H1 (cell line): ENCODE data around the gene FAM9C. TPM values are rescaled to one million over a fixed set of nuclear protein-coding genes. Genes with fewer than 3 reads are reported as not detected.

ENCODE experiments used
- CTCF ChIA-PET: fragments of 300-600 bp; sonication (Branson Sonifier 250); formaldehyde crosslinking; loops from one replicate; lab custom pipeline; 2021; ENCODE audit not compliant: partially characterized antibody; lab: Charles Lee
- POLR2A ChIA-PET: fragments of 300-600 bp; sonication (Branson Sonifier 250); formaldehyde crosslinking; loops from one replicate; lab custom pipeline; 2021; ENCODE audit warnings: inconsistent platforms; ENCODE audit not compliant: partially characterized antibody; lab: Charles Lee
- DNase-seq, 2 experiments: peaks; one replicate each; pipeline versions ENCODE4 v3.0.0 to v3.0.0-alpha.2; 2010 to 2022; ENCODE audit warnings: low spot score in 2 of 2, low read depth in 1 of 2, mixed read lengths in 1 of 2
- FAIRE-seq: peaks from 2 replicates; lab custom pipeline; 2011; peaks lifted over from hg19 to GRCh38; lab: Jason Lieb, UNC
- H2AFZ ChIP-seq: 2 replicates; pipeline ENCODE4 v1.8.1; 2012; ENCODE audit warnings: low read length, inconsistent platforms
- H2AK5ac ChIP-seq: 2 replicates; pipeline ENCODE4 v1.6.1; 2013; ENCODE audit warnings: low read depth, low read length
- H2BK120ac ChIP-seq: replicated peaks from 2 replicates; pipeline ENCODE3; 2013; ENCODE audit warnings: low read depth, low read length, inconsistent platforms
- H2BK12ac ChIP-seq: 2 replicates; pipeline ENCODE4 v1.6.1; 2013; ENCODE audit warnings: low read depth, low read length
- H2BK15ac ChIP-seq: 2 replicates; pipeline ENCODE4 v1.6.1; 2013; ENCODE audit warnings: low read length
- H2BK20ac ChIP-seq: 2 replicates; pipeline ENCODE4 v1.6.1; 2013; ENCODE audit warnings: low read length
- H2BK5ac ChIP-seq: 2 replicates; pipeline ENCODE4 v1.6.1; 2013; ENCODE audit warnings: low read depth, low read length
- H3K14ac ChIP-seq: 2 replicates; pipeline ENCODE4 v1.6.1; 2013; ENCODE audit warnings: inconsistent platforms; ENCODE audit not compliant: insufficient read length
- H3K18ac ChIP-seq: 2 replicates; pipeline ENCODE4 v1.6.1; 2013; ENCODE audit warnings: low read length; ENCODE audit errors: extremely low read depth
- H3K23ac ChIP-seq: 2 replicates; pipeline ENCODE4 v1.6.1; 2013; ENCODE audit warnings: inconsistent platforms; ENCODE audit not compliant: insufficient read length
- H3K23me2 ChIP-seq: 2 replicates; pipeline ENCODE4 v1.6.1; 2013; ENCODE audit warnings: low read depth, low read length
- H3K27ac ChIP-seq: 2 replicates; pipeline ENCODE4 v1.6.1; 2011; ENCODE audit warnings: low read depth, low read length, inconsistent platforms
- H3K27me3 ChIP-seq, 4 experiments: replicated peaks in 1 of 4; 1 replicate in 1 of 4; 2 replicates in 3 of 4; pipeline versions ENCODE4 v1.6.1 to v1.8.1; 2011 to 2013; ENCODE audit warnings: low read length in 3 of 4, mild to moderate bottlenecking in 3 of 4, inconsistent platforms in 2 of 4, mixed read lengths in 2 of 4, moderate library complexity in 1 of 4; ENCODE audit not compliant: control insufficient read depth in 3 of 4, insufficient read depth in 3 of 4; ENCODE audit errors: extremely low read depth in 1 of 4
- H3K36me3 ChIP-seq, 4 experiments: 2 replicates each; pipeline versions ENCODE4 v1.6.1 to v1.8.1; 2011 to 2013; ENCODE audit warnings: mild to moderate bottlenecking in 4 of 4, low read length in 3 of 4, moderate library complexity in 2 of 4, control low read depth in 1 of 4, inconsistent platforms in 1 of 4; ENCODE audit not compliant: insufficient read depth in 4 of 4, control insufficient read depth in 2 of 4
- H3K4ac ChIP-seq: replicated peaks from 2 replicates; pipeline ENCODE3; 2013; ENCODE audit warnings: low read length, low read depth, mixed read lengths, inconsistent platforms; ENCODE audit not compliant: insufficient read length
- H3K4me1 ChIP-seq, 4 experiments: replicated peaks in 1 of 4; 1 replicate in 1 of 4; 2 replicates in 3 of 4; pipeline versions ENCODE4 v1.6.1 to v1.8.1; 2011 to 2013; ENCODE audit warnings: low read length in 3 of 4, inconsistent platforms in 2 of 4, mixed read lengths in 1 of 4; ENCODE audit not compliant: insufficient read depth in 4 of 4, control insufficient read depth in 3 of 4
- H3K4me2 ChIP-seq, 2 experiments: 2 replicates each; pipeline versions ENCODE4 v1.6.1 to v1.8.1; 2011 to 2013; ENCODE audit warnings: low read depth in 2 of 2, low read length in 2 of 2, control low read depth in 1 of 2, inconsistent platforms in 1 of 2, mild to moderate bottlenecking in 1 of 2; ENCODE audit not compliant: insufficient read depth in 1 of 2
- H3K4me3 ChIP-seq, 4 experiments: fragments of 200-600, 300-600 bp in 1 of 4; sonication (generic), shearing (Covaris generic), sonication (Bioruptor Twin) in 1 of 4; 2 replicates each; pipeline versions ENCODE4 v1.5.1 to v1.8.1; 2011 to 2016; ENCODE audit warnings: low read length in 4 of 4, low read depth in 3 of 4, control low read depth in 2 of 4, inconsistent platforms in 2 of 4, mild to moderate bottlenecking in 2 of 4, mixed read lengths in 1 of 4, moderate library complexity in 1 of 4; ENCODE audit not compliant: insufficient read depth in 2 of 4; ENCODE audit errors: extremely low read depth in 1 of 4
- H3K56ac ChIP-seq: replicated peaks from 2 replicates; pipeline ENCODE3; 2013; ENCODE audit warnings: low read depth, mild to moderate bottlenecking, mixed read lengths, low read length, inconsistent platforms; ENCODE audit not compliant: insufficient read length
- H3K79me1 ChIP-seq: 2 replicates; pipeline ENCODE4 v1.6.1; 2013; ENCODE audit warnings: low read depth, low read length, control low read depth
- H3K79me2 ChIP-seq, 2 experiments: 2 replicates each; pipeline versions ENCODE4 v1.6.1 to v1.8.1; 2012 to 2013; ENCODE audit warnings: low read length in 2 of 2, mild to moderate bottlenecking in 2 of 2, inconsistent platforms in 1 of 2; ENCODE audit not compliant: insufficient read depth in 2 of 2, control insufficient read depth in 1 of 2
- H3K9ac ChIP-seq, 4 experiments: replicated peaks in 1 of 4; 1 replicate in 1 of 4; 2 replicates in 3 of 4; pipeline versions ENCODE4 v1.6.1 to v1.8.1; 2011 to 2013; ENCODE audit warnings: low read depth in 3 of 4, low read length in 3 of 4, control low read depth in 2 of 4, mild to moderate bottlenecking in 2 of 4, moderate library complexity in 2 of 4, inconsistent platforms in 1 of 4; ENCODE audit errors: extremely low read depth in 1 of 4
- H3K9me3 ChIP-seq, 2 experiments: 2 replicates each; pipeline versions ENCODE4 v1.6.1 to v1.8.1; 2012 to 2013; ENCODE audit warnings: mild to moderate bottlenecking in 2 of 2, moderate library complexity in 2 of 2, control low read depth in 1 of 2, inconsistent platforms in 1 of 2, low read depth in 1 of 2, low read length in 1 of 2, mixed read lengths in 1 of 2; ENCODE audit not compliant: insufficient read depth in 2 of 2
- H4K20me1 ChIP-seq, 2 experiments: replicated peaks in 1 of 2; 2 replicates each; pipeline versions ENCODE3 to v1.8.1; 2011 to 2013; ENCODE audit warnings: inconsistent platforms in 2 of 2, low read length in 2 of 2, mild to moderate bottlenecking in 1 of 2; ENCODE audit not compliant: insufficient read depth in 2 of 2, control insufficient read depth in 1 of 2
- H4K5ac ChIP-seq: 2 replicates; pipeline ENCODE4 v1.6.1; 2013; ENCODE audit warnings: low read length, low read depth, mixed read lengths, inconsistent platforms; ENCODE audit not compliant: insufficient read length
- H4K8ac ChIP-seq: 2 replicates; pipeline ENCODE4 v1.8.0; 2013; ENCODE audit warnings: mild to moderate bottlenecking, moderate library complexity, low read length, inconsistent platforms; ENCODE audit not compliant: insufficient read depth; ENCODE audit errors: extremely low read depth
- H4K91ac ChIP-seq: replicated peaks from 2 replicates; pipeline ENCODE3; 2013; ENCODE audit warnings: low read length, mixed read lengths, inconsistent platforms; ENCODE audit not compliant: insufficient read length
- BRCA1 ChIP-seq: IDR thresholded peaks from 2 replicates; pipeline ENCODE4 v1.6.1; 2012; ENCODE audit warnings: low read depth, low read length, improper control_type of control experiment
- EGR1 ChIP-seq: IDR thresholded peaks from 2 replicates; pipeline ENCODE4 v1.6.1; 2011; ENCODE audit warnings: low read depth, low read length, borderline replicate concordance
- FOSL1 ChIP-seq: IDR thresholded peaks from 2 replicates; pipeline ENCODE4 v1.6.1; 2011; ENCODE audit warnings: mild to moderate bottlenecking, low read depth, low read length, moderate library complexity; ENCODE audit not compliant: insufficient read depth
- NANOG ChIP-seq: IDR thresholded peaks from 2 replicates; pipeline ENCODE4 v1.6.1; 2011; ENCODE audit warnings: low read length, low read depth, mild to moderate bottlenecking, inconsistent platforms; ENCODE audit not compliant: insufficient read depth, poor library complexity, severe bottlenecking
- POLR2AphosphoS5 ChIP-seq: IDR thresholded peaks from 2 replicates; pipeline ENCODE4 v1.6.1; 2011; ENCODE audit warnings: low read depth, low read length
- SIRT6 ChIP-seq: IDR thresholded peaks from one replicate; pipeline ENCODE4 v1.7.1; 2012; ENCODE audit warnings: low read length, inconsistent platforms
- SIX5 ChIP-seq: IDR thresholded peaks from 2 replicates; pipeline ENCODE4 v1.6.1; 2011; ENCODE audit warnings: mild to moderate bottlenecking, low read depth, low read length
- SP1 ChIP-seq: IDR thresholded peaks from 2 replicates; pipeline ENCODE4 v1.6.1; 2011; ENCODE audit warnings: low read depth, low read length
- TAF1 ChIP-seq: IDR thresholded peaks from 2 replicates; pipeline ENCODE4 v1.6.1; 2011; ENCODE audit warnings: mild to moderate bottlenecking, low read depth, low read length
- WGBS, 2 experiments: shearing (Covaris generic) in 1 of 2; methylation state at CpG; one replicate each; pipeline versions ENCODE4 v1.1.6 to v1.1.7; 2013 to 2015; ENCODE audit warnings: low lambda C conversion rate in 2 of 2, mixed read lengths in 2 of 2, inconsistent platforms in 1 of 2, low coverage in 1 of 2, missing lambda C conversion rate in 1 of 2; ENCODE audit not compliant: insufficient replicate concordance in 2 of 2, insufficient coverage in 1 of 2, insufficient read length in 1 of 2; ENCODE audit errors: extremely low coverage in 1 of 2, missing lambda C conversion rate in 1 of 2; 5-methylcytosine and 5-hydroxymethylcytosine counted together
- polyA plus RNA-seq, 7 experiments: library from polyadenylated mRNA; depleted of rRNA in 3 of 7; stranded (reverse) in 5 of 7; unstranded in 2 of 7; fragments of >200 nt in 5 of 7; fragments of 200-250 nt in 2 of 7; gene quantifications; 1 replicate in 5 of 7; 2 replicates in 1 of 7; 4 replicates in 1 of 7; pipeline versions ENCODE4 v1.2.1 to v1.2.3, GENCODE V29; 2011 to 2013; ENCODE audit warnings: missing spikeins in 2 of 7, mixed read lengths in 2 of 7
- total RNA-seq: library from RNA; stranded (reverse); fragmentation: NEBNext Ultra II Directional; extraction: Animal tissue kit (Norgen Biotek cat#: 25700); gene quantifications from 2 replicates; pipeline ENCODE4 v1.2.1, GENCODE V29; 2021
- TF ChIP-seq, protein P1 (sequence below): IDR thresholded peaks from 2 replicates; pipeline ENCODE4 v1.6.1; 2012; ENCODE audit warnings: inconsistent platforms
- TF ChIP-seq, protein P2 (sequence below): IDR thresholded peaks from 2 replicates; pipeline ENCODE4 v1.6.1; 2011; ENCODE audit warnings: low read length, improper control_type of control experiment

FAM9C gene
- total and polyA plus RNA-seq, 2 of the 8 experiments (the other 6 are each of a cell fraction or from before 2014, with no cell fraction given): not detected

DNA sequence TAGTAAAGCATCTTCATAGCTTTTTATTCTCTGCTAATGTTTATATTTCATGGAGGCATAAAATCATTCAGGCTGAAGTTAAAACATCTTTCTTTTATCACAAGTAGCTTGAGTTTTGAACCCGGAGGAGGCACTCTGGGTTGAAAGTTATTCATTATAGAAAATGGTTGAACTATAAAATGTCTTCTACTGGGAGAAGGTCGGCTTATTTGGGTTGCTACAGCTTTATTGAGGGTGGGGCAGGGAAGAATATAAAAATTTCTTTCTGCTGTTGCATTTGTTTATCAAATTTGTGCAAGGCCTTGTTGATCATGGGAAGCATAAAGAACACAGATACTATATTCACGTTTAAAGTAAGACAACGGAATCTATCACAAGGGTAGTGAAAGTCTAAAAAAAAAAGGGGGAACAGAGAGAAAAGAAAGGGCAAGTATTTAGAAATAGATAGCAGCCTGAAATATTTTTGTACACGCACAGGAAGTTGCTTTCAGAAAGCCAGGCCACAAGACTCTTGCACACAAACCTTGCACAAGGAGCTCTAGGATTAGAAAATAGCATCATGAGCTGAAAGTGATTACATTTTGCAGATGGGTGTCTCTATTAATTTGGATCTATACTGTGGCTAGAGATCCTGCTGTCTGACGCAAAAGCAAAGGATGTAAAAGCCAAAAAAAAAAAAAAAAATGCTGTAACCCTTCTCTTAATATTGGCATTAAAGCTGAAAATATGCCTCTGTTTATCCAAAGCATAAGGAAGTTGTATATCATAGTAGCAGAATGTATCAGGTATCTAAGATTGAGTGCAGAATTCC is 37.2 kb upstream of the FAM9C start:
- no peak for FAIRE-seq
- no peak overlapping the region for H2BK15ac ChIP-seq

More for the DNA sequence above, 37.2 kb upstream of the FAM9C start:
- H3K4ac ChIP-seq: no peak overlapping the region
- H3K27me3 ChIP-seq: no peaks in the 10 kb centered on the region
- H3K9ac ChIP-seq: no peak overlapping the region
- no peak overlapping the region for H4K91ac ChIP-seq
- ChIA-PET POLR2A (no interaction called here), CTCF (interaction anchor here (0.7 kb wide), 1 partner anchor 167 kb away, joined by 3 read pairs; no protein-coding TSS in a partner anchor)
- H2AK5ac ChIP-seq: no peak overlapping the region
- H3K4me3 ChIP-seq: no peak overlapping the region
- no peak overlapping the region for H2BK120ac ChIP-seq
- no peak overlapping the region for H3K27ac ChIP-seq
- no peaks in the 10 kb centered on the region for H3K9me3 ChIP-seq
- H3K79me2 ChIP-seq: no peaks in the 10 kb centered on the region
- no peak overlapping the region for H3K23ac ChIP-seq
- H2BK20ac ChIP-seq: no peak overlapping the region
- no peaks in the 10 kb centered on the region for H3K79me1 ChIP-seq
- DNase-seq: no peak
- no peak overlapping the region for H4K5ac ChIP-seq
- no peak overlapping the region for H3K4me2 ChIP-seq
- no peak overlapping the region for H2AFZ ChIP-seq
- H3K4me1 ChIP-seq: no peaks in the 10 kb centered on the region
- no peak overlapping the region for H3K14ac ChIP-seq
- no peak overlapping the region for H3K56ac ChIP-seq
- no peak overlapping the region for H2BK12ac ChIP-seq
- H4K20me1 ChIP-seq: no peaks in the 10 kb centered on the region
- no peak overlapping the region for H2BK5ac ChIP-seq
- TF ChIP-seq SIX5 (no peak), TAF1 (no peak), SIRT6 (no peak), SP1 (no peak), EGR1 (no peak), BRCA1 (no peak), FOSL1 (no peak), NANOG (no peak), POLR2AphosphoS5 (no peak)
- TF ChIP-seq, protein P1, sequence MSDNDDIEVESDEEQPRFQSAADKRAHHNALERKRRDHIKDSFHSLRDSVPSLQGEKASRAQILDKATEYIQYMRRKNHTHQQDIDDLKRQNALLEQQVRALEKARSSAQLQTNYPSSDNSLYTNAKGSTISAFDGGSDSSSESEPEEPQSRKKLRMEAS: no peak
- TF ChIP-seq, protein P2, sequence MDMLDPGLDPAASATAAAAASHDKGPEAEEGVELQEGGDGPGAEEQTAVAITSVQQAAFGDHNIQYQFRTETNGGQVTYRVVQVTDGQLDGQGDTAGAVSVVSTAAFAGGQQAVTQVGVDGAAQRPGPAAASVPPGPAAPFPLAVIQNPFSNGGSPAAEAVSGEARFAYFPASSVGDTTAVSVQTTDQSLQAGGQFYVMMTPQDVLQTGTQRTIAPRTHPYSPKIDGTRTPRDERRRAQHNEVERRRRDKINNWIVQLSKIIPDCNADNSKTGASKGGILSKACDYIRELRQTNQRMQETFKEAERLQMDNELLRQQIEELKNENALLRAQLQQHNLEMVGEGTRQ: no peak
- no peaks in the 10 kb centered on the region for H3K36me3 ChIP-seq
- WGBS, 2 experiments: 85% methylated on average over 6 of the region's 6 CpGs; no CpG with 5 or more reads in 1 of the 2 experiments
- H4K8ac ChIP-seq: no peak overlapping the region
- no peak overlapping the region for H3K18ac ChIP-seq
- H3K23me2 ChIP-seq: no peaks in the 10 kb centered on the region
